Stimulated activated CD8-positive, alpha-beta memory T cell treated with anti-CD3 and anti-CD28 coated beads, Interleukin-12 subunit alpha, Interleukin-12 subunit beta, amount 100 ng/mL, for 1 hour (primary cell): ENCODE measurements around the gene HDAC10.

Experiments
- DNase-seq: peaks from one replicate; pipeline ENCODE4 v3.0.0-alpha.2; 2020; ENCODE audit warnings: low read depth

HDAC10 gene

GRCh38 chr22:50255607-50256006 lies 4.5 kb upstream of the HDAC10 start:
- DNase-seq, result no peak

- DNase-seq, result no peak
Measured at GRCh38 chr22:50255099-50255498, 4.0 kb upstream of the HDAC10 start.

- no peak for DNase-seq
Measured at GRCh38 chr22:50253941-50254340, 2.9 kb upstream of the HDAC10 start.

- DNase-seq, result no peak
Measured at GRCh38 chr22:50253046-50253915, 2.2 kb upstream of the HDAC10 start.

GRCh38 chr22:50252082-50253045 lies 1.3 kb upstream of the HDAC10 start:
- peak; percentile 48 for DNase-seq

GRCh38 chr22:50251477-50252081 lies 514 bp upstream of the HDAC10 start:
- no peak for DNase-seq

- DNase-seq, result no peak
Measured at GRCh38 chr22:50250249-50250554, 863 bp downstream of the HDAC10 start.

- no peak for DNase-seq
Measured at GRCh38 chr22:50249341-50250248, 1.5 kb downstream of the HDAC10 start.

GRCh38 chr22:50248196-50249081 lies 2.6 kb downstream of the HDAC10 start:
- DNase-seq, result no peak

GRCh38 chr22:50247748-50248147 lies 3.3 kb downstream of the HDAC10 start:
- DNase-seq, result no peak

GRCh38 chr22:50246242-50247175 lies 4.6 kb downstream of the HDAC10 start:
- DNase-seq, result no peak

GRCh38 chr22:50245214-50246072 lies 5.6 kb downstream of the HDAC10 start:
- no peak for DNase-seq

GRCh38 chr22:50244420-50245213 lies 6.4 kb downstream of the HDAC10 start, which contains the start of gene TUBGCP6:
TSS of gene TUBGCP6 (minus strand) at chr22:50245023. CDS start at chr22:50244459, 564 bp downstream.
- peak; percentile 89 for DNase-seq

GRCh38 chr22:50243685-50244419 lies 7.2 kb downstream of the HDAC10 start:
- DNase-seq, result no peak

- no peak for DNase-seq
Measured at GRCh38 chr22:50242406-50242949, 8.6 kb downstream of the HDAC10 start.

- no peak for DNase-seq
Measured at GRCh38 chr22:50238755-50239154, 12.3 kb downstream of the HDAC10 start.
